ENCODE results near the gene ZNF462.
"Not testable (repeated sequence)": the region's sequence is repeated elsewhere in the genome, so short reads cannot be mapped to it uniquely, and the experiment has no call there.

Gene ZNF462

DNA sequence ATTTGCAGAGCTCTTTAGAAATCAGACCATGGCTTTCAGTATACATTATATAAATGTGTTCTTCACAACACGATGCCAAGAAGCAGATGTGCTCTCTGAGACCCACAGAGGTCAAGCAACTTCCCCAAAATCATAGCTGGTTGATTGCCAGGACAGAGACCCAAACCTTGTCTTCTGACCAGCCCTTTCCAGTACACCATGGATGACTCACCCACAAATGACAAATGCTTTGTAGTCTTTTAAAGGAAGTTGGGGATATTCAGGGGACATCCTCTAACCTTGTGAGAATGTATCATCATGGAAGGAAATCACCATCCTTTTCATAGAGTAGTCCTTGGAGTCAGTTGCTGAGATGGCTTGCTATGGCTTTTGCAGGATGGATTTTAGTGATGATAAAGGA lies 30.1 kb downstream of the ZNF462 start:
- Mint-ChIP-seq H3K27ac (no peak overlapping the region), H3K4me3 (no peak overlapping the region), H3K4me1 (peaks cover 6% of the 10 kb centered on the region), H3K9me3 (peaks cover 3% of the 10 kb centered on the region), H3K36me3 (no peaks in the 10 kb centered on the region)
- DNase-seq (ENCODE audit: low spot score in 2 of 2) (no peak), ATAC-seq (no peak)

DNA sequence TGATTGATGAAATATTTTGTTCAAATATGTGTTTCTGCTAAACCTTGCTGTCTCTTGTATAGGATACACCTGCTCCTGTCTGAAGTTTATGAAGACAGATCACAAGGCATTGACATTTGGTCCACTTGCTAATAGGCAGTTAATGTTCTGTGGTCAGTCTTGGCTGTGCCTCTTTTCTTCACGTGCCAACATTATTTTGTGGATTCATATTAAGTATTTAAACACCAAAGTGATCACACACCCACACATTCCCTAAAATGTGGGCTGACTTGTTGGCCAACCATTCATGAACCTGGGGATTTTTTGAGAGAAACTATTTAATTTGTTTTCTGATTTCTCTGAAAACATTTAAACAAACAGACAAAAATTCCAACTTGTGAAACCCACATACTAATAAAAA lies 33.7 kb downstream of the ZNF462 start:
- ATAC-seq (no peak), DNase-seq (ENCODE audit: low spot score in 2 of 2) (no peak)
- H3K36me3 Mint-ChIP-seq, result no peaks in the 10 kb centered on the region
- H3K4me3 Mint-ChIP-seq, result no peak overlapping the region
- H3K27ac Mint-ChIP-seq, result no peak overlapping the region
- no peaks in the 10 kb centered on the region for H3K4me1 Mint-ChIP-seq
- H3K9me3 Mint-ChIP-seq, result peaks cover 5% of the 10 kb centered on the region

- H3K4me3 Mint-ChIP-seq, result no peak overlapping the region
- H3K4me1 Mint-ChIP-seq, result no peaks in the 10 kb centered on the region
- DNase-seq (ENCODE audit: low spot score in 2 of 2) (no peak), ATAC-seq (no peak)
- no peaks in the 10 kb centered on the region for H3K36me3 Mint-ChIP-seq
- H3K27ac Mint-ChIP-seq, result no peak overlapping the region
- peaks cover 6% of the 10 kb centered on the region for H3K9me3 Mint-ChIP-seq
Observed at GRCh38 chr9:106897236-106897635, 34.3 kb downstream of the ZNF462 start.

GRCh38 chr9:106897751-106898150 lies 34.8 kb downstream of the ZNF462 start:
- no peaks in the 10 kb centered on the region for H3K36me3 Mint-ChIP-seq
- no peak overlapping the region for H3K4me3 Mint-ChIP-seq
- ATAC-seq (no peak), DNase-seq (ENCODE audit: low spot score in 2 of 2) (no peak)
- H3K4me1 Mint-ChIP-seq, result no peaks in the 10 kb centered on the region
- peaks cover 11% of the 10 kb centered on the region for H3K9me3 Mint-ChIP-seq
- no peak overlapping the region for H3K27ac Mint-ChIP-seq

DNA sequence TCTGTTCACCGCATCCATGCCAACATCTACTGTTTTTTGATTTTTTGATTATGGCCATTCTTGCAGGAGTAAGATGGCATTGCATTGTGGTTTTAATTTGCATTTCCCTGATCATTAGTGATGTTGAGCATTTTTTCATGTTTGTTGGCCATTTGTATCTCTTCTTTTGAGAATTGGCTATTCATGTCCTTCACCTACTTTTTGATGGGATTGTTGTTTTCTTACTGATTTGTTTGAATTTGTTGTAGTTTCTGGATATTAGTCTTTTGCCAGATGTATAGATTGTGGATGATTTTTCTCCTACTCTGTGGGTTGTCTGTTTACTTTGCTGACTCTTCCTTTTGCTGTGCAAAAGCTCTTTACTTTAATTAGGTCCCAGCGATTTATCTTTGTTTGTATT lies 37.6 kb downstream of the ZNF462 start:
- not testable (repeated sequence) for H3K4me1 Mint-ChIP-seq; ATAC-seq; H3K27ac Mint-ChIP-seq; H3K4me3 Mint-ChIP-seq; DNase-seq (ENCODE audit: low spot score in 2 of 2); H3K36me3 Mint-ChIP-seq
- peaks cover 16% of the 10 kb centered on the region for H3K9me3 Mint-ChIP-seq

GRCh38 chr9:106906129-106906528 lies 43.2 kb downstream of the ZNF462 start:
- H3K27ac Mint-ChIP-seq, result no peak overlapping the region
- H3K4me1 Mint-ChIP-seq, result no peaks in the 10 kb centered on the region
- DNase-seq (ENCODE audit: low spot score in 2 of 2), result no peak
- no peaks in the 10 kb centered on the region for H3K36me3 Mint-ChIP-seq
- H3K9me3 Mint-ChIP-seq, result peaks cover 13% of the 10 kb centered on the region
- no peak overlapping the region for H3K4me3 Mint-ChIP-seq
- ATAC-seq, result no peak

DNA sequence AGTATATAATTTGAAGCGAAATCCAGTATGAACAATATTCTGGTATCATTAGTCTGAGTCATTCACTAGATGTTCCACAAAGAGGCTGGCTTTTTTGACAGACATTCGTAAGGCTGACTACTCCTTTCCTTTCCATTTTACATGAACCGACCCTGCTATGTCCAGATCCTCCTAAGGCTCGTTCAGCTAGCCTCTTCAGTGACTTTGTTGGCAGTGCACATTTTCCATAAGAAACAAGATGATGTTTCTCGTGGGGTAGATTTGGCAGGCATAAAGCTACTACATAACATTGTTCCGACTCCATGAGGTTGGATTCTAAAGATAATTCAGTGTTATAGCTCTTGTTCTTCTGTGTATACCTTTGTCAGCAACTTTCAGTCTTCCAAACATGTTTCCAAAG lies 49.0 kb downstream of the ZNF462 start:
- DNase-seq (ENCODE audit: low spot score in 2 of 2) (no peak), ATAC-seq (no peak)
- H3K9me3 Mint-ChIP-seq, result peaks cover 2% of the 10 kb centered on the region
- no peaks in the 10 kb centered on the region for H3K36me3 Mint-ChIP-seq
- no peak overlapping the region for H3K4me3 Mint-ChIP-seq
- H3K4me1 Mint-ChIP-seq, result no peaks in the 10 kb centered on the region
- no peak overlapping the region for H3K27ac Mint-ChIP-seq

DNA sequence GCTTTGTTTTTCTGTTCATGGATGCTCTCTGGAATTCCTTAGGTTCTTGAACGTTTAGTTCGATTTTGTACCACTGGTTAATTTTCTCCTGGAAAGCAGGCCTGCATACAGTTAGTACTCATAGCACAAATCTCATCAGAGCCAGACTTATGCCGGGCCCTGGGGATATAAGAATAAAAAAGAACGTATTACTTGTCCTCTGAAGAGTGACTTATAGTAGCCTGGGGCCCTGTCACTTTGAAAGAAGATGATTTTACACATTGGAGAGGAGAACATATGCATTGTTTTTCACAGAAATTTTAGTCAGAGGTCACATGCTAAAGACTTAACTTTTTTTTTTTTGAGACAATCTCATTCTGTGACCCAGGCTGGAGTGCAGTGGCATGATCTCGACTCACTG lies 50.3 kb downstream of the ZNF462 start:
- H3K4me3 Mint-ChIP-seq, result no peak overlapping the region
- DNase-seq (ENCODE audit: low spot score in 2 of 2) (no peak), ATAC-seq (no peak)
- H3K27ac Mint-ChIP-seq, result no peak overlapping the region
- H3K4me1 Mint-ChIP-seq, result no peaks in the 10 kb centered on the region
- peaks cover 2% of the 10 kb centered on the region for H3K9me3 Mint-ChIP-seq
- H3K36me3 Mint-ChIP-seq, result no peaks in the 10 kb centered on the region

DNA sequence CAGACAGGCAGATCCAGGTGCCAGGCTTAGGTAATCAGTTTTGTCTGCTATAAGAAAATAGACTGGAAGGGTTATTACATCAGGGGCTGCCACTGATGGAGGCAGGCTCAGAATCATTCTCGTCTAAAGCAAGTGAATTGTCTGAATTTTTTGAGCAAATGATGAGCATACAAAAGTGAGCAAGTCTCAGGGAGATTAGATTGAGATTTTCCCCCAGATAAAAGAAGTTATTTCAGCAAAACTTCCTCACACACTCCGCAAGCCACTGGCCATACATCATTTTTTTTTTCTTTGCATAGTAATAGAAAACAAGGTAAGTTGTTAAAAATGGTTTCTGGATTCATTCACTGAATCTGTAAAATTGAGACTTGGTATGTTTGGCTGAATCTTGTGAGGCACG lies 52.9 kb downstream of the ZNF462 start:
- Mint-ChIP-seq H3K4me3 (no peak overlapping the region), H3K4me1 (no peaks in the 10 kb centered on the region), H3K36me3 (no peaks in the 10 kb centered on the region), H3K9me3 (peaks cover 2% of the 10 kb centered on the region), H3K27ac (no peak overlapping the region)
- DNase-seq (ENCODE audit: low spot score in 2 of 2), result no peak
- no peak for ATAC-seq

DNA sequence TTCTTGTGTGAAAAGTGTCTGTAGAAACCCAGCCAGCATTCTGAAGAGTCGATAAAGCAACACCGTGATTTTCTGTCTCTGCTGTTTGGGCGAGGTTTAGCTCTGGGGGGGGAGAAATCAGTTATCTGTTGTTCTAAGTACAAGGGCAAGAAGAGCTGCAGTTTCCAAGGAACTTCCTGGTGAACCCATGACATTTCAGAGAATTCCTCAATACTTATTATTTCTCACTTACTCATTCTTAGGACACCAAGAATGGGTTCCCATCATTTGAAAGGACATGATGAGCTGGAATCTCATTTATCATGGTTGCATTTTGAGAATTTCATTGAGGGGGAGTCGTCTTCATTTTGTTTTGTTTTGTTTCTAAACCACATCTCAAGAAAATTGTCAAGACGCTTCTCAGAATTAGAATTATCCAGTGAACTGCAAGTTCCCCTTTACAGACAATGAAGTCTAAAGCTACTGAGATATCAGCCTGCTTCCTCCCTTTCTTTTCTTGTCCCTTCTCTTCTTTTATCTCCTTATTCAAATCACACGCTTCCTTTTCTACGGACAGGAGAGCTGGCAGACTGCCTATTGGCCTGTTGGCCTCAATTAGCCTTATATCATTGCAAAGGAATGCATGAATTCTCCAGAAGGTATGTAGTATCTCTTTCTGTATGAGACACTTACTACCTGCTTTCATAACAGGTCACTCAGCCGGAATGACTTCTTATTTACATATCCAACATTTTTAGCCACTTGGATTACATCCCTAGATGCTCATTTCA lies 53.7 kb downstream of the ZNF462 start:
- Mint-ChIP-seq H3K4me1 (no peaks in the 10 kb centered on the region), H3K27ac (no peak overlapping the region)
- no peak for ATAC-seq

DNA sequence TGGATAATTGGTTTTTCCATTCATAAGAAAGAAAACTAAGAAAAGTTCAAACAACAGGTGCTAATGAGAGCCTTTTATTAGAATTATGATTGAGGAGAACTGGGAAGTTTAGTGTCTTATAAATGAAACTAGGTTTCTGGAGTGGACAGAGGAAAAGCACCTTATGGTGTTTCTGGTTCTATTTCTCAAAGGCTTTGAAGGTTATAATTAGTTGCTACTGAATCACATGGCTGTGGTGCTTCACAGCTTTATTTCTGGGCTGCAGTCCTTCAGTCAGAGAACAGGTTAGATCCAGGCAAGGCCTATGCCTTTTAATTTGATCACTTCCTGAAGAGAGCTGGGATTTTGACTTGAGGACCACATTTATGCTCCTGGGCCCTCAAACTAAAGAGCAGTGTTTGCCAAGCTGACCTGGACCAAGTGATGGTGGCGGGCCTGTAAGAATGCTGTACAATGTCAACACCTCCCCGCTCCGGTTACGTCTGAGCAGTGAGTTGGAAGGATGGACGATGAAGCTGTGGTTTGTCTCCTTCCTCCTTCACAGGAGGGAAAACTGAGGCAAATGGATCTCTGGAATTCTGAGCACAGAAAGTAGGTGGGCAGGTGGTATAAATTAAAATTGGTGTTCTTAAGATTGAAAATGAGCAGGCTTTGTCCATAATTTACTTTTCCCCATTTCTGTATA lies 56.0 kb downstream of the ZNF462 start:
- H3K9me3 Mint-ChIP-seq, result peaks cover 2% of the 10 kb centered on the region
- H3K4me3 Mint-ChIP-seq, result no peak overlapping the region
- ATAC-seq, result no peak
- no peaks in the 10 kb centered on the region for H3K36me3 Mint-ChIP-seq
- DNase-seq (ENCODE audit: low spot score in 2 of 2), result no peak
- H3K27ac Mint-ChIP-seq, result no peak overlapping the region
- no peaks in the 10 kb centered on the region for H3K4me1 Mint-ChIP-seq

More for the DNA sequence above, 53.7 kb downstream of the ZNF462 start:
- no peak overlapping the region for H3K4me3 Mint-ChIP-seq
- DNase-seq (ENCODE audit: low spot score in 2 of 2), result no peak
- H3K36me3 Mint-ChIP-seq, result no peaks in the 10 kb centered on the region
- peaks cover 2% of the 10 kb centered on the region for H3K9me3 Mint-ChIP-seq

DNA sequence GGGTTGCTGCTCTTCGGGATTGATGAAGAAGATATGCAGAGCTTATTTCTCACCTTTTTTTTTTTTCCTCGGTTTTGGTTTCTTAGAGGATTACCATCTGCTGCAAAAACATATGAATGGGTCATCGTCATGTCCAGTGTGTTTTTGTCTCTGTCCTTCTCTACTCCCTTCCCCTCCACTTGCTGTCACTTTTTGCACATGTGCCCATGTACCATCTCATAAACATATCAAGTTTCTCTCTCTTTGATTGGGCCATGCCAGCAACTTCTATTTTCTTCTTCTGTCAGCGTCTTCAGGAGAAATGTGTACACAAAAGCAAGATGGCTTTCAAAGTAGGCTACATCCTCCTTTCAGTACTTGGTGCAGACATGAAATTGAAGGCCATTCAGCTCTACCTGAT lies 57.1 kb downstream of the ZNF462 start:
- no peak overlapping the region for H3K27ac Mint-ChIP-seq
- H3K9me3 Mint-ChIP-seq, result peaks cover 5% of the 10 kb centered on the region
- H3K4me1 Mint-ChIP-seq, result no peaks in the 10 kb centered on the region
- no peaks in the 10 kb centered on the region for H3K36me3 Mint-ChIP-seq
- ATAC-seq, result no peak
- H3K4me3 Mint-ChIP-seq, result no peak overlapping the region
- no peak for DNase-seq (ENCODE audit: low spot score in 2 of 2)

DNA sequence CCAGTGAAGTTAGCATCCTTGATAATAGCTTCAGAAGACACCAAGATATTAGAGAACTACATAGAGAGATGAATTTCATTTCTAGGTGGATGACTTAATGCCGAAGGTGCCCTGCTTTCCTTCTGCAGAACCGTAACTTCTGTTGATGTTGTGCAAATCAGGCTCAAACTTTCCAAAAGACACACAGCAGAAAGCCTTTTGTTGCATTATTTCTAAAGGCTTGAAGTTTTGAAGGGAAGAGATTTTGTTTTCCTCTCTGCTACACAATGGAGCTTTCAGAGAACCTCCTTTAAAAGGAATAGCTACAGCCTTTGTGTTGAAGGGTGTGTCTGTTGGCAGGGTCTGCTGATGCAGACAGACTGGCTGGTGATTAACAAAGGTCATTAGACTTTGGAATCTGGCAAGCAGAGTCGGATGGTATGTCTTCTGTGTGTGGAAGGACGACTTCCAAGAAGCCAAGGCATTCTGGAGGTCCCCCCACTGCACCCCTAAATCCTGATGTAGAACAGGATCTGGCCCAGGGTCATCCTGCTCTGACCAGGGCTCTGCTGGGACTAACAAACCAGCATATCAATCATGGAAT lies 57.8 kb downstream of the ZNF462 start:
- H3K27ac Mint-ChIP-seq, result peak overlapping the region; percentile 17

GRCh38 chr9:106921341-106921899 lies 58.5 kb downstream of the ZNF462 start:
- H3K4me1 Mint-ChIP-seq, result no peaks in the 10 kb centered on the region
- peaks cover 7% of the 10 kb centered on the region for H3K9me3 Mint-ChIP-seq
- DNase-seq (ENCODE audit: low spot score in 2 of 2), result no peak
- H3K27ac Mint-ChIP-seq, result peak overlapping the region; percentile 17
- no peaks in the 10 kb centered on the region for H3K36me3 Mint-ChIP-seq
- peak overlapping the region; percentile 8 for H3K4me3 Mint-ChIP-seq
- ATAC-seq, result peak; percentile 81

More for the DNA sequence above, 57.8 kb downstream of the ZNF462 start:
- H3K36me3 Mint-ChIP-seq, result no peaks in the 10 kb centered on the region
- no peaks in the 10 kb centered on the region for H3K4me1 Mint-ChIP-seq
- H3K9me3 Mint-ChIP-seq, result peaks cover 6% of the 10 kb centered on the region
- peak overlapping the region; percentile 8 for H3K4me3 Mint-ChIP-seq
- DNase-seq (ENCODE audit: low spot score in 2 of 2) (no peak), ATAC-seq (no peak)

DNA sequence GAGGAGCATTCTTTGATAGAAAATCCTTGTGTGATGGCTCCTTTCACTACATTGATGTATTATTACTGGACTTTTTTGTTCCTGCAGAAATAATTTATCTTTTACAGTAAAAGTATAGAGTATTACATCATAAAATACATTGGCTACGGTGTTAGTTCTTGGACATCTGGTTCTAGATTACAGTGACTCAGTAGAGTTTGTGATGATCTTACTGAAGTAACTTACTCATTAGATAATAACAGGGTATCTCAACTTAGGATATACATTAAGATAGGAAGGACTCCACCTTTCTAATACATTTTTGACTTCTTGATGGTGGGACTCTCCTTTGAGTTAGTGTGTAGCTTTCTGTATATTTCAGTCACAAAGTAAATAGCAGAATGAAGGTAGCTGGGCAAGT lies 59.1 kb downstream of the ZNF462 start:
- Mint-ChIP-seq H3K27ac (no peak overlapping the region), H3K9me3 (peaks cover 7% of the 10 kb centered on the region), H3K4me3 (no peak overlapping the region), H3K4me1 (no peaks in the 10 kb centered on the region), H3K36me3 (no peaks in the 10 kb centered on the region)
- DNase-seq (ENCODE audit: low spot score in 2 of 2) (no peak), ATAC-seq (no peak)

- no peak for ATAC-seq
- no peak for DNase-seq (ENCODE audit: low spot score in 2 of 2)
- H3K4me1 Mint-ChIP-seq, result no peaks in the 10 kb centered on the region
- H3K36me3 Mint-ChIP-seq, result no peaks in the 10 kb centered on the region
- H3K9me3 Mint-ChIP-seq, result peaks cover 10% of the 10 kb centered on the region
- no peak overlapping the region for H3K27ac Mint-ChIP-seq
- H3K4me3 Mint-ChIP-seq, result no peak overlapping the region
Observed at GRCh38 chr9:106925392-106925791, 62.4 kb downstream of the ZNF462 start.
